Peyer's patch (tissue), 4 donors: ENCODE data around the gene USP44.

Experiments used
- CTCF ChIP-seq, 6 experiments: fragments of 450-650 bp in 4 of 6; fragments of 200-600 bp in 2 of 6; sonication (generic) in 1 of 6; IDR thresholded peaks; one replicate each; pipeline ENCODE4 v1.5.1; 2017 to 2019; ENCODE audit warnings: antibody characterized with exemption in 6 of 6, mild to moderate bottlenecking in 3 of 6, moderate library complexity in 1 of 6
- POLR2A ChIP-seq, 2 donors: fragments of 450-650 bp; IDR thresholded peaks; one replicate each; pipeline ENCODE4 v1.5.1; 2017; ENCODE audit warnings: antibody characterized with exemption in 2 of 2, mild to moderate bottlenecking in 2 of 2, moderate library complexity in 2 of 2

GRCh38 chr12:95557625-95558024 is 6.3 kb upstream of the USP44 start:
- TF ChIP-seq CTCF (IDR thresholded peaks at IDR 0.05) (no peak), POLR2A (IDR thresholded peaks at IDR 0.05) (no peak)
